Colonic mucosa (tissue), 4 donors: ENCODE data around the gene EGFL6. TPM values are rescaled to one million over a fixed set of nuclear protein-coding genes. Genes with fewer than 3 reads are reported as not detected.

Source experiments
- DNase-seq: peaks from one replicate; pipeline ENCODE4 v3.0.0-alpha.2; 2020
- H3K27ac ChIP-seq: fragments of 200-600 bp; one replicate; pipeline ENCODE4 v1.8.0; 2021
- H3K27me3 ChIP-seq: fragments of 200-600 bp; one replicate; pipeline ENCODE4 v1.8.0; 2021
- H3K36me3 ChIP-seq: fragments of 200-600 bp; one replicate; pipeline ENCODE4 v1.8.0; 2021
- H3K4me1 ChIP-seq: fragments of 200-600 bp; one replicate; pipeline ENCODE4 v1.8.0; 2021; ENCODE audit warnings: mild to moderate bottlenecking
- H3K4me3 ChIP-seq: fragments of 200-600 bp; one replicate; pipeline ENCODE4 v1.8.0; 2021
- H3K9ac ChIP-seq, 2 donors: one replicate each; pipeline ENCODE4 v1.7.0; 2013; ENCODE audit warnings: control low read depth in 2 of 2, low read depth in 2 of 2, low read length in 2 of 2
- H3K9me3 ChIP-seq: fragments of 200-600 bp; one replicate; pipeline ENCODE4 v1.8.0; 2021
- intact Hi-C: fragments of 100-400 bp; cut with DNase I; formaldehyde crosslinking; loops from one replicate; pipeline ENCODE4 v1.14.1; 2022
- total RNA-seq, 2 donors: library from RNA; stranded (reverse); fragmentation: NEBNext Ultra II Directional in 1 of 2; extraction: Animal tissue kit (Norgen Biotek cat#: 25700) in 1 of 2; gene quantifications; one replicate each; pipeline ENCODE4 v1.2.1, GENCODE V29; 2021
- TF ChIP-seq, protein P1 (sequence below): fragments of 200-600 bp; IDR thresholded peaks from one replicate; pipeline ENCODE4 v1.8.0; 2022; ENCODE audit warnings: antibody characterized with exemption, mild to moderate bottlenecking
- donor health status: healthy.
- donor health status: DM: no; HTN: no; CAD: no.
- donor health status: DM: no; HTN: no; CAD: no.

The EGFL6 gene
- total RNA-seq, 2 donors from 2014 or later, result 0.10 to 0.27 TPM

DNA sequence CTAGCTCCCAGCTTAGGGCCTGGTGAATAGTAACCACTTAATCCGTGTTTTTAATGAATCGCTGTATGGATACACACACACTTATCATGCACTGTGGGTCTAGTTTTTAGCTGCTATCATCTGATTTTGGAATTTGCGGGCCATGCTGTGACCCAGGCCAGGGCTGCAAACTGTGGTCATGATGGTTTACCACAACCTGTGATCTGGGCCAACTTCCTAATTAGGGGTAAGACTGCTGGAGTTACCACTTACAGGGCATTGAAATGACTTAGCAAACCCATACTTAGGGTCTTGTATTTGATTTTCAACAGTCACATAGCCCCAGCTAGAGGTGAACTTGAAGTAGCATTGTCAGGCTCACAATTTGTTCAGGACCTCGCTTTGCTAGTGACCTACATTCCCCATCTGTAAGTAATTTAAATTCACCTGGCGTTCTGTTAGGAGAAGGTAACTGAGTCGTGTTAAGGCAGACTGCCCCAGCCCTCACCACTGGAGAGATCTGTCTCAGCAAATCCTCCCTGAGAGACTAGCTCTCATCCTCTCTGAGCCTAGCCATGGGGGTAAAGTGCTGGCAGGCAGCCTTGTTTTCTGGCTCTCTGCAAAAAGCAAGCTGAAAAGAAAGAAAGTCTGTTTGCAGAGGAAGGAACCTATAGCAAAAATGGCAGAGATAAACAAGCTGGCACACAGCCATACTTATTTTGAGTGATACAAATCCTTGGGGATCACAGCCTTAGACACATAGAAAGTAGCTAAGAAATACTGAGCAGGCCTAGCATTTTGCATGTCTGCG lies 33.8 kb upstream of the EGFL6 start:
- no peak overlapping the region for H3K4me3 ChIP-seq
- no peaks in the 10 kb centered on the region for H3K36me3 ChIP-seq
- H3K27ac ChIP-seq, result no peak overlapping the region
- intact Hi-C loops, result no loop called here
- no peak for DNase-seq
- no peaks in the 10 kb centered on the region for H3K4me1 ChIP-seq
- TF ChIP-seq, protein P1, sequence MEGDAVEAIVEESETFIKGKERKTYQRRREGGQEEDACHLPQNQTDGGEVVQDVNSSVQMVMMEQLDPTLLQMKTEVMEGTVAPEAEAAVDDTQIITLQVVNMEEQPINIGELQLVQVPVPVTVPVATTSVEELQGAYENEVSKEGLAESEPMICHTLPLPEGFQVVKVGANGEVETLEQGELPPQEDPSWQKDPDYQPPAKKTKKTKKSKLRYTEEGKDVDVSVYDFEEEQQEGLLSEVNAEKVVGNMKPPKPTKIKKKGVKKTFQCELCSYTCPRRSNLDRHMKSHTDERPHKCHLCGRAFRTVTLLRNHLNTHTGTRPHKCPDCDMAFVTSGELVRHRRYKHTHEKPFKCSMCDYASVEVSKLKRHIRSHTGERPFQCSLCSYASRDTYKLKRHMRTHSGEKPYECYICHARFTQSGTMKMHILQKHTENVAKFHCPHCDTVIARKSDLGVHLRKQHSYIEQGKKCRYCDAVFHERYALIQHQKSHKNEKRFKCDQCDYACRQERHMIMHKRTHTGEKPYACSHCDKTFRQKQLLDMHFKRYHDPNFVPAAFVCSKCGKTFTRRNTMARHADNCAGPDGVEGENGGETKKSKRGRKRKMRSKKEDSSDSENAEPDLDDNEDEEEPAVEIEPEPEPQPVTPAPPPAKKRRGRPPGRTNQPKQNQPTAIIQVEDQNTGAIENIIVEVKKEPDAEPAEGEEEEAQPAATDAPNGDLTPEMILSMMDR, result no peak
- H3K27me3 ChIP-seq, result peaks cover 6% of the 10 kb centered on the region
- H3K9ac ChIP-seq, result no peak overlapping the region
- no peaks in the 10 kb centered on the region for H3K9me3 ChIP-seq

DNA sequence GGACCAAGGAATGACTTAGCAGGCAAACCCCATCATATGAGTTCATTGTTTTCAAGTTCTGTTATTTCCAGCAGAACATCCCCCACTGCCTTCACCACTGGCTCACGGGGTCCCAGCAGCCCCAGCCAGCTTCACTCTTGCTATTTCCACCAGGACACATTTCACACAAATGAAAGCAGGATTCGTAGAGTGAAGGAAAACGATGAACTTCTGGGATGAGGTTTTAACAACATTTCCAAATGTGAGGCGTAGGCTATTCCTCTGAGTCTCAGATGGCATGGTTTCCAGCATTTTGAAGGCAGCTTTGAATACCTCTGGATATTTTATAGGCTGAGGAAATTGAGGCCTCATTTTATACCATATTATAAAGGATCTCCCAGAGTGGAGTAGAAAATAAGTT lies 32.9 kb upstream of the EGFL6 start:
- no peak overlapping the region for H3K4me3 ChIP-seq
- H3K36me3 ChIP-seq, result no peaks in the 10 kb centered on the region
- no peak for DNase-seq
- H3K9me3 ChIP-seq, result no peaks in the 10 kb centered on the region
- no peaks in the 10 kb centered on the region for H3K4me1 ChIP-seq
- H3K27me3 ChIP-seq, result peaks cover 6% of the 10 kb centered on the region
- intact Hi-C loops, result no loop called here
- no peak overlapping the region for H3K9ac ChIP-seq
- TF ChIP-seq, protein P1, result no peak
- H3K27ac ChIP-seq, result no peak overlapping the region

DNA sequence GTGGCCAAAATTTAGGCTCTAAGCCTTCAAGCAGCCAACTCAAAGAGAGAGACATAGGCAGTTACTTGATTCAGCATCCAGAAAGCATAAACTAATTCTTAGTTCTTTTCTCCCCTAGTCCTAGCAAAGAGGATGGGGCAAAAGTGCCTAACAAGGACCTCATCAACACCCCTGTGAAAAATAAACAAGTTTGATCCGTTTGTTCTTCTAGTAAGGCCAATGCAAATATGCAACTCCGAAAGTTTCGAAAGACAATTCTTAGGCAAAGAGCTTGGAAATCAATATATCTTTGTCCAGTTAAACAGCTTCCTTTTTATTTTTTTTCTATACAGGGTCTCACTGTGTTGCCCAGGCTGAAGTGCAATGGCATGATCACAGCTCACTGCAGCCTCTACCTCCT lies 31.0 kb upstream of the EGFL6 start:
- H3K36me3 ChIP-seq, result no peaks in the 10 kb centered on the region
- no peak overlapping the region for H3K9ac ChIP-seq
- no peak for DNase-seq
- no peak overlapping the region for H3K27ac ChIP-seq
- TF ChIP-seq, protein P1, result no peak
- peaks cover 6% of the 10 kb centered on the region for H3K27me3 ChIP-seq
- H3K4me1 ChIP-seq, result no peaks in the 10 kb centered on the region
- H3K4me3 ChIP-seq, result no peak overlapping the region
- intact Hi-C loops, result no loop called here
- no peaks in the 10 kb centered on the region for H3K9me3 ChIP-seq

DNA sequence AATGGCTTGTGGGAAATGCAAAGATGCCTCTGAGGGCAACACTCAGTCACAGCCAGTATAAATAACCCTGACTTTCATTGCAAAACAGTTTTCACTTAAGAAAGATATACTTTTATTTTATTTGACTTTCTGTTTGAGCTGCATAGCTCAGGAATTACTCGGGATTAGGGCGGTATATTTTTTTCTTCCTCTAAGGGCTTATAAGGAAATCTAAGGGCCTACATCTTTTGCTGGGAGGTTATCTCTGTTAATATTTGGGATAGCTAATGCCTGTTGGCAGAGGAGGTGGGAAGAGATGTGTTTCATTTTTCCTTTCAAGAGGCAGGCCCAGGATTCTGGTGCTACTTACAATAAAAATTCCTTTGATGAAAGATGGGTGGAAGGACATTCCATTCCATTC lies 28.8 kb upstream of the EGFL6 start:
- intact Hi-C loops, result no loop called here
- TF ChIP-seq, protein P1, result no peak
- Histone ChIP-seq H3K9me3 (no peaks in the 10 kb centered on the region), H3K36me3 (no peaks in the 10 kb centered on the region), H3K27ac (no peak overlapping the region), H3K4me3 (no peak overlapping the region), H3K9ac (no peak overlapping the region), H3K4me1 (no peaks in the 10 kb centered on the region), H3K27me3 (peaks cover 4% of the 10 kb centered on the region)
- no peak for DNase-seq

DNA sequence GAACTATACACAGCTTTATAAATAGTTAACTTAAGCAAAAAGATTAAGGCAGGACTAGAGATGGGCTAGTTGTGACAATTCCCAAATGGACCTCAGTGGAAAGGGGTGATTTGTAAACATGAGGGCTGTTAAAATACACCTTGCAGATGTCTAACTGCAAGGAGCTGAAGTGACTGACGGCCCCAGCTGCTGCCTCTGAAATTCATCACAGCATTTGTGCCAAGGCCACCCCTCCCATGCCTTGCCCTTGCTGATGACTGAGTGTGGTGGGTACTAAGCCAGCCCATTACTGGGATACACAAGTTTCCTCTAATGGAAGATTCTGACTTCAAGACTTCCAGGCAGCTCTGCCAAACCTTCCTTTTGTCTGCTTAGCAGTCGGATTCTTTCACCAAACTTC lies 23.7 kb upstream of the EGFL6 start:
- TF ChIP-seq, protein P1, result no peak
- intact Hi-C loops, result no loop called here
- no peaks in the 10 kb centered on the region for H3K9me3 ChIP-seq

More for the DNA sequence above, 23.7 kb upstream of the EGFL6 start:
- H3K36me3 ChIP-seq, result no peaks in the 10 kb centered on the region
- no peak for DNase-seq
- H3K27me3 ChIP-seq, result peaks cover 10% of the 10 kb centered on the region
- no peaks in the 10 kb centered on the region for H3K4me1 ChIP-seq
- H3K27ac ChIP-seq, result no peak overlapping the region
- no peak overlapping the region for H3K9ac ChIP-seq
- no peak overlapping the region for H3K4me3 ChIP-seq
